Measurements from ENCODE around the gene FAM169A. TPM values are rescaled to one million over a fixed set of nuclear protein-coding genes. Genes with fewer than 3 reads are reported as not detected.

The FAM169A gene
- total RNA-seq, 1 experiment from 2014 or later: 63.1 TPM

DNA sequence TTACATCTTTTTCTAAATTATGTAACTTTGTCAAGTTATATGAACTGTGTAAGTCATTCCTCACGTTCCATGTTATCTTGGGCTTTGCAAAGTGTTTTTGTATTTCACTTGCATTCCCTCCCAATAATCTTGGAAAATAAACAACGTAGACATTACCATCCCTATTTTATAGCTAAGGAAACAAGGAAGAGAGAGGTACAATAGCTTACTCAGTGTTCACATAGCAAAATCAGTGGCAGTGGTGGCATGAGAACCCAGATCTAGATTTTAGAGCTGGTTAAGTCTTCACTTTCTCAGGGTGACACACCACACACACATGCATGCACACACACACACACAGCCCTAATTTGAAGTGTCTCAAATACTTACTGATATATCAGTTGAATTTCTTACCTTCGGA is 65.0 kb downstream of the FAM169A start:
- Histone ChIP-seq H3T11ph (ENCODE audit: low read length) (no peak overlapping the region), H3K9me3 (ENCODE audit: control insufficient read depth, low read depth, low read length) (no peaks in the 10 kb centered on the region), H3K56ac (ENCODE audit: insufficient read length, low read depth, low read length) (no peak overlapping the region), H2BK15ac (ENCODE audit: low read depth, low read length) (no peak overlapping the region), H3K4ac (ENCODE audit: low read depth, low read length) (no peak overlapping the region), H3K18ac (ENCODE audit: insufficient read length, low read depth, low read length) (no peak overlapping the region), H2BK120ac (ENCODE audit: low read depth, low read length, poor library complexity, severe bottlenecking) (no peak overlapping the region), H3K4me1 (ENCODE audit: insufficient read depth, low read length) (0 out of 2 replicates have a peak, but pooled peaks cover 3% of the 10 kb centered on the region), H4K5ac (ENCODE audit: insufficient read length, low read depth, low read length) (no peak overlapping the region), H3K27me3 (ENCODE audit: insufficient read depth, low read length) (no peaks in the 10 kb centered on the region), H3K27ac (ENCODE audit: insufficient read length, low read depth, low read length) (no peak overlapping the region), H3K14ac (ENCODE audit: insufficient read depth, low read length) (no peak overlapping the region), H4K8ac (replicated peaks; ENCODE audit: insufficient read length, low read depth, low read length) (no peak overlapping the region), H3K4me2 (ENCODE audit: insufficient read depth, insufficient read length, low read length) (no peak overlapping the region), H4K20me1 (ENCODE audit: control insufficient read depth, insufficient read depth, insufficient read length) (no peaks in the 10 kb centered on the region), H3K9ac (ENCODE audit: extremely low read depth, insufficient read length, low read length) (no peak overlapping the region), H4K91ac (ENCODE audit: insufficient read length, low read depth, low read length) (no peak overlapping the region), H2BK12ac (ENCODE audit: insufficient read length, low read depth, low read length) (no peak overlapping the region), H2AFZ (ENCODE audit: low read length) (no peak overlapping the region), H2AK5ac (ENCODE audit: insufficient read length, low read length) (no peak overlapping the region), H3K23me2 (ENCODE audit: insufficient read length, low read depth, low read length, poor library complexity, severe bottlenecking) (no peaks in the 10 kb centered on the region), H3K79me2 (ENCODE audit: insufficient read depth, low read length) (no peaks in the 10 kb centered on the region), H2BK5ac (ENCODE audit: insufficient read length, low read length) (no peak overlapping the region), H3K79me1 (ENCODE audit: insufficient read depth, low read depth, low read length, poor library complexity, severe bottlenecking) (peaks cover 3% of the 10 kb centered on the region), H2BK20ac (ENCODE audit: low read depth, low read length, poor library complexity, severe bottlenecking) (no peak overlapping the region), H3K23ac (ENCODE audit: insufficient read length, low read depth, low read length) (no peak overlapping the region)
- WGBS (ENCODE audit: extremely low coverage, insufficient read length, low lambda C conversion rate): no CpG with 5 or more reads among the region's 3 CpGs
- TF ChIP-seq, protein P1, sequence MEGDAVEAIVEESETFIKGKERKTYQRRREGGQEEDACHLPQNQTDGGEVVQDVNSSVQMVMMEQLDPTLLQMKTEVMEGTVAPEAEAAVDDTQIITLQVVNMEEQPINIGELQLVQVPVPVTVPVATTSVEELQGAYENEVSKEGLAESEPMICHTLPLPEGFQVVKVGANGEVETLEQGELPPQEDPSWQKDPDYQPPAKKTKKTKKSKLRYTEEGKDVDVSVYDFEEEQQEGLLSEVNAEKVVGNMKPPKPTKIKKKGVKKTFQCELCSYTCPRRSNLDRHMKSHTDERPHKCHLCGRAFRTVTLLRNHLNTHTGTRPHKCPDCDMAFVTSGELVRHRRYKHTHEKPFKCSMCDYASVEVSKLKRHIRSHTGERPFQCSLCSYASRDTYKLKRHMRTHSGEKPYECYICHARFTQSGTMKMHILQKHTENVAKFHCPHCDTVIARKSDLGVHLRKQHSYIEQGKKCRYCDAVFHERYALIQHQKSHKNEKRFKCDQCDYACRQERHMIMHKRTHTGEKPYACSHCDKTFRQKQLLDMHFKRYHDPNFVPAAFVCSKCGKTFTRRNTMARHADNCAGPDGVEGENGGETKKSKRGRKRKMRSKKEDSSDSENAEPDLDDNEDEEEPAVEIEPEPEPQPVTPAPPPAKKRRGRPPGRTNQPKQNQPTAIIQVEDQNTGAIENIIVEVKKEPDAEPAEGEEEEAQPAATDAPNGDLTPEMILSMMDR (conservative IDR thresholded peaks at IDR 0.05): no peak
- no peak for DNase-seq
- Mint-ChIP-seq H3K36me3 (ENCODE audit: insufficient read depth in 1 of 3, low read depth in 3 of 3) (peaks cover 33 to 67% (median 47%) of the 10 kb centered on the region in 3 experiments; a peak in 6 of 7 replicates), H3K9me3 (no peaks in the 10 kb centered on the region), H3K27me3 (ENCODE audit: low read depth) (no peaks in the 10 kb centered on the region), H3K27ac (no peak overlapping the region; a peak in 1 of 7 replicates), H3K4me3 (no peak overlapping the region), H3K4me1 (0 out of 4 replicates have a peak, but pooled peaks cover 0 to 2% of the 10 kb centered on the region in 2 experiments)
